Gastroesophageal sphincter (tissue), 3 donors: Measurements from ENCODE around the gene ATP8A1.

Experiments used
- CTCF ChIP-seq, 4 experiments: fragments of 200-600 bp in 2 of 4; fragments of 450-650 bp in 2 of 4; sonication (generic) in 1 of 4; IDR thresholded peaks; one replicate each; pipeline ENCODE4 v1.5.1; 2017 to 2019; ENCODE audit warnings: antibody characterized with exemption in 4 of 4, mild to moderate bottlenecking in 2 of 4, moderate library complexity in 2 of 4
- EP300 ChIP-seq: sonication (generic); formaldehyde crosslinking; IDR thresholded peaks from one replicate; pipeline ENCODE4 v1.6.1; 2017; ENCODE audit warnings: antibody characterized with exemption, mild to moderate bottlenecking
- POLR2A ChIP-seq, 2 donors: fragments of 450-650 bp; IDR thresholded peaks; one replicate each; pipeline ENCODE4 v1.6.1; 2017; ENCODE audit warnings: antibody characterized with exemption in 2 of 2, mild to moderate bottlenecking in 2 of 2, moderate library complexity in 1 of 2
- POLR2AphosphoS5 ChIP-seq: sonication (generic); formaldehyde crosslinking; IDR thresholded peaks from one replicate; pipeline ENCODE4 v1.6.1; 2017; ENCODE audit warnings: antibody characterized with exemption

- TF ChIP-seq POLR2A (IDR thresholded peaks at IDR 0.05) (no peak), EP300 (no peak), CTCF (IDR thresholded peaks at IDR 0.05) (no peak), POLR2AphosphoS5 (no peak)
Measured at GRCh38 chr4:42404001-42404400, 252.9 kb downstream of the ATP8A1 start.
